HepG2 (cell line): ENCODE measurements around the gene SRRM2. TPM values are rescaled to one million over a fixed set of nuclear protein-coding genes. Genes with fewer than 3 reads are reported as not detected.
A peak's percentile ranks its signal among the peaks of the same experiment; 100 is the strongest.

Experiments
- ARNT ChIP-seq: fragments of 450-650 bp; IDR thresholded peaks from 2 replicates; pipeline ENCODE4 v1.6.1; 2017
- HHEX ChIP-seq: IDR thresholded peaks from 2 replicates; pipeline ENCODE4 v1.6.1; 2016; ENCODE audit warnings: control low read depth
- KDM1A ChIP-seq: IDR thresholded peaks from 2 replicates; pipeline ENCODE4 v1.6.1; 2016; ENCODE audit warnings: missing compliant biosample characterization
- KMT2B ChIP-seq: IDR thresholded peaks from 2 replicates; pipeline ENCODE4 v1.6.1; 2016; ENCODE audit warnings: missing genetic modification reagents, missing compliant biosample characterization
- MAF1 ChIP-seq: sonication (generic); formaldehyde crosslinking; IDR thresholded peaks from 2 replicates; pipeline ENCODE4 v1.5.0; 2020; ENCODE audit warnings: missing genetic modification reagents, borderline replicate concordance
- MAFG ChIP-seq: sonication (generic); formaldehyde crosslinking; IDR thresholded peaks from 2 replicates; pipeline ENCODE4 v1.5.1; 2020; ENCODE audit warnings: mild to moderate bottlenecking, missing genetic modification reagents
- MED8 ChIP-seq: sonication (generic); formaldehyde crosslinking; IDR thresholded peaks from 2 replicates; pipeline ENCODE4 v1.8.1; 2023; ENCODE audit warnings: mild to moderate bottlenecking, missing genetic modification reagents; ENCODE audit not compliant: insufficient replicate concordance
- MTF1 ChIP-seq: sonication (generic); formaldehyde crosslinking; IDR thresholded peaks from 2 replicates; pipeline ENCODE4 v1.5.0; 2020; ENCODE audit warnings: missing genetic modification reagents
- TCF12 ChIP-seq, 2 experiments: fragments of 450-650 bp in 1 of 2; sonication (generic) in 1 of 2; formaldehyde crosslinking in 1 of 2; IDR thresholded peaks; 2 replicates each; pipeline versions ENCODE4 v1.6.1 to v1.8.0; 2017 to 2022; ENCODE audit warnings: antibody characterized with exemption in 1 of 2, mild to moderate bottlenecking in 1 of 2, missing genetic modification reagents in 1 of 2, moderate library complexity in 1 of 2
- ZFP62 ChIP-seq: sonication (generic); formaldehyde crosslinking; IDR thresholded peaks from 2 replicates; pipeline ENCODE4 v1.4.0; 2020; ENCODE audit warnings: missing genetic modification reagents
- ZNF282 ChIP-seq: fragments of 450-650 bp; IDR thresholded peaks from 2 replicates; pipeline ENCODE4 v1.6.1; 2018; ENCODE audit not compliant: partially characterized antibody
- ZNF383 ChIP-seq: sonication (generic); formaldehyde crosslinking; IDR thresholded peaks from 2 replicates; pipeline ENCODE4 v1.4.0; 2020; ENCODE audit warnings: missing genetic modification reagents, mild to moderate bottlenecking, borderline replicate concordance
- ZNF674 ChIP-seq: sonication (generic); formaldehyde crosslinking; IDR thresholded peaks from 2 replicates; pipeline ENCODE4 v1.5.0; 2020; ENCODE audit warnings: low read depth, mild to moderate bottlenecking, missing genetic modification reagents
- ZNF83 ChIP-seq: sonication (generic); formaldehyde crosslinking; IDR thresholded peaks from 2 replicates; pipeline ENCODE4 v1.4.0; 2020; ENCODE audit warnings: missing genetic modification reagents, mild to moderate bottlenecking, borderline replicate concordance
- ZSCAN22 ChIP-seq: sonication (generic); formaldehyde crosslinking; IDR thresholded peaks from 2 replicates; pipeline ENCODE4 v1.4.0; 2020; ENCODE audit warnings: mild to moderate bottlenecking, missing genetic modification reagents
- polyA plus RNA-seq, 8 experiments: library from polyadenylated mRNA; depleted of rRNA in 3 of 8; stranded (reverse) in 7 of 8; unstranded in 1 of 8; fragments of >200 nt; fragmentation: Illumina TruSeq in 4 of 8; extraction: Trizol in 4 of 8; gene quantifications; 2 replicates each; pipeline versions ENCODE4 v1.2.1 to v1.2.3, GENCODE V29; 2011 to 2016; ENCODE audit warnings: low read depth in 4 of 8, missing spikeins in 1 of 8, mixed read lengths in 1 of 8; ENCODE audit not compliant: insufficient read depth in 1 of 8
- total RNA-seq, 5 experiments: library from RNA; depleted of rRNA; stranded (reverse); fragments of >200 nt; fragmentation: Illumina TruSeq; extraction: Trizol; gene quantifications; 2 replicates each; pipeline ENCODE4 v1.2.3, GENCODE V29; 2016; ENCODE audit warnings: low read depth in 1 of 5
- TF ChIP-seq, protein P1 (sequence below): sonication (generic); formaldehyde crosslinking; IDR thresholded peaks from 2 replicates; pipeline ENCODE4 v1.4.0; 2020; ENCODE audit warnings: missing genetic modification reagents
- TF ChIP-seq, protein P2 (sequence below): sonication (generic); formaldehyde crosslinking; IDR thresholded peaks from 2 replicates; pipeline ENCODE4; 2020; ENCODE audit warnings: missing genetic modification reagents, mild to moderate bottlenecking, borderline replicate concordance
- TF ChIP-seq, protein P3 (sequence below): sonication (generic); formaldehyde crosslinking; IDR thresholded peaks from 2 replicates; pipeline ENCODE4 v1.9.0; 2022; ENCODE audit warnings: missing genetic modification reagents, mild to moderate bottlenecking, borderline replicate concordance
- TF ChIP-seq, protein P4 (sequence below): sonication (generic); formaldehyde crosslinking; IDR thresholded peaks from 2 replicates; pipeline ENCODE4 v1.5.0; 2020; ENCODE audit warnings: missing genetic modification reagents
- TF ChIP-seq, protein P5 (sequence below): sonication (generic); formaldehyde crosslinking; IDR thresholded peaks from 2 replicates; pipeline ENCODE4 v1.8.0; 2023; ENCODE audit warnings: mild to moderate bottlenecking, missing genetic modification reagents

SRRM2 gene
- total and polyA plus RNA-seq, 2 of the 13 experiments (the other 11 are each of a cell fraction or from before 2014, with no cell fraction given): 50.4 to 112 TPM

DNA sequence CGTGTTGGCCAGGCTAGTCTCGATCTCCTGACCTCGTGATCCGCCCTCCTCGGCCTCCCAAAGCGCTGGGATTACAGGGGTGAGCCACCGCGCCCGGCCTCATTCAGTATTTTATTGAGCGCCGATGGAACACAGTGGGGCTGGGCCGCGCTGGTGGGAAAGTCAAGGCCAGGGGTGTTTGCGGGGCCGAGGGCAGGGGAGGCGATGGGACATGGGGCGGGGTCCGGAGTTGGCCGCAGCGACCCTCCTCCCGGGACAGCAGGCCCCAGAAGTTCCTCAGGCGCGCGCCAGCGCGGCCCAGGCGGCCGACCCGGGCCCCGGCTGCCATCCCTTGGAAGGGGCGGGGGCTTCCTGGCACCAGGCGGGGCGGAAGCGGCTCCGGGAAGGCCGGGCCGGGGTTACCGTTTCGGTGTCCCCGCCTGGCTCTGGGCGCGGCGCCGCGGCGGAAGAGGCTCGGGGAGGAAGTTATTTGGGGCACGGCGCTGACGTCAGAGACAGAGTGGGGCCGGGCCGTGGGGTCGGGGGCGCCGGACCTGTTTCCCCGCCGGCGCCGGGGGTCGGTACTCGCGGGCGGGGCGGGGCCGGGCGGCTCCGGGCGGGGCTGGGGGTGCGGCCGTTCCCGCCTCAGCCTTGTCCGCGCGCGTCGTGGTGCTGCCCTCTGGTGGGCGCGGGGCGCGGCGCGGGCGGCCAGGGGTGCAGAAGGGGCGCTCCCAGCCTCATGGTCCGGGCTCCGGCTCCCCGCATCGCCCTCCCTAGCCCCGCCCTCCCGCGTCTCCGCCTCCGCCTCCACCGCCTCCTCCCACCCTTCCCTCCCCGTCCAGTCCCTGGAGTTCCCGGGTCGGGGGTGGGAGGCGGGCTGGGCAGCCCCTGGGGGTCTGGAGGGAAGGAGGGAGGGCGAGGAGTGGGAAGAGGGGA is 31.5 kb upstream of the SRRM2 start (continued):
- TF ChIP-seq ZNF83 (peak; percentile 49; the same call in 1 of the 2 replicates), MAF1 (CRISPR knock-in tag) (no peak), ZNF674 (no peak), HHEX (CRISPR knock-in tag) (no peak), ZSCAN22 (no peak), MED8 (CRISPR knock-in tag) (no peak), MTF1 (CRISPR knock-in tag) (no peak), ZFP62 (CRISPR knock-in tag) (no peak), ARNT (no peak), ZNF282 (no peak), ZNF383 (CRISPR knock-in tag) (no peak), KMT2B (CRISPR knock-in tag) (peak; percentile 72; the same call in 1 of the 2 replicates), KDM1A (CRISPR knock-in tag) (no peak), MAFG (CRISPR knock-in tag) (no peak), TCF12 (IDR thresholded peaks at IDR 0.05) (no peak), TCF12 (CRISPR knock-in tag; IDR thresholded peaks at IDR 0.05) (no peak)
- TF ChIP-seq, protein P1, sequence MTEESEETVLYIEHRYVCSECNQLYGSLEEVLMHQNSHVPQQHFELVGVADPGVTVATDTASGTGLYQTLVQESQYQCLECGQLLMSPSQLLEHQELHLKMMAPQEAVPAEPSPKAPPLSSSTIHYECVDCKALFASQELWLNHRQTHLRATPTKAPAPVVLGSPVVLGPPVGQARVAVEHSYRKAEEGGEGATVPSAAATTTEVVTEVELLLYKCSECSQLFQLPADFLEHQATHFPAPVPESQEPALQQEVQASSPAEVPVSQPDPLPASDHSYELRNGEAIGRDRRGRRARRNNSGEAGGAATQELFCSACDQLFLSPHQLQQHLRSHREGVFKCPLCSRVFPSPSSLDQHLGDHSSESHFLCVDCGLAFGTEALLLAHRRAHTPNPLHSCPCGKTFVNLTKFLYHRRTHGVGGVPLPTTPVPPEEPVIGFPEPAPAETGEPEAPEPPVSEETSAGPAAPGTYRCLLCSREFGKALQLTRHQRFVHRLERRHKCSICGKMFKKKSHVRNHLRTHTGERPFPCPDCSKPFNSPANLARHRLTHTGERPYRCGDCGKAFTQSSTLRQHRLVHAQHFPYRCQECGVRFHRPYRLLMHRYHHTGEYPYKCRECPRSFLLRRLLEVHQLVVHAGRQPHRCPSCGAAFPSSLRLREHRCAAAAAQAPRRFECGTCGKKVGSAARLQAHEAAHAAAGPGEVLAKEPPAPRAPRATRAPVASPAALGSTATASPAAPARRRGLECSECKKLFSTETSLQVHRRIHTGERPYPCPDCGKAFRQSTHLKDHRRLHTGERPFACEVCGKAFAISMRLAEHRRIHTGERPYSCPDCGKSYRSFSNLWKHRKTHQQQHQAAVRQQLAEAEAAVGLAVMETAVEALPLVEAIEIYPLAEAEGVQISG: peak; percentile 90
- TF ChIP-seq, protein P2, sequence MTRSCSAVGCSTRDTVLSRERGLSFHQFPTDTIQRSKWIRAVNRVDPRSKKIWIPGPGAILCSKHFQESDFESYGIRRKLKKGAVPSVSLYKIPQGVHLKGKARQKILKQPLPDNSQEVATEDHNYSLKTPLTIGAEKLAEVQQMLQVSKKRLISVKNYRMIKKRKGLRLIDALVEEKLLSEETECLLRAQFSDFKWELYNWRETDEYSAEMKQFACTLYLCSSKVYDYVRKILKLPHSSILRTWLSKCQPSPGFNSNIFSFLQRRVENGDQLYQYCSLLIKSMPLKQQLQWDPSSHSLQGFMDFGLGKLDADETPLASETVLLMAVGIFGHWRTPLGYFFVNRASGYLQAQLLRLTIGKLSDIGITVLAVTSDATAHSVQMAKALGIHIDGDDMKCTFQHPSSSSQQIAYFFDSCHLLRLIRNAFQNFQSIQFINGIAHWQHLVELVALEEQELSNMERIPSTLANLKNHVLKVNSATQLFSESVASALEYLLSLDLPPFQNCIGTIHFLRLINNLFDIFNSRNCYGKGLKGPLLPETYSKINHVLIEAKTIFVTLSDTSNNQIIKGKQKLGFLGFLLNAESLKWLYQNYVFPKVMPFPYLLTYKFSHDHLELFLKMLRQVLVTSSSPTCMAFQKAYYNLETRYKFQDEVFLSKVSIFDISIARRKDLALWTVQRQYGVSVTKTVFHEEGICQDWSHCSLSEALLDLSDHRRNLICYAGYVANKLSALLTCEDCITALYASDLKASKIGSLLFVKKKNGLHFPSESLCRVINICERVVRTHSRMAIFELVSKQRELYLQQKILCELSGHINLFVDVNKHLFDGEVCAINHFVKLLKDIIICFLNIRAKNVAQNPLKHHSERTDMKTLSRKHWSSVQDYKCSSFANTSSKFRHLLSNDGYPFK (CRISPR knock-in tag): peak; percentile 53; the same call in 1 of the 2 replicates
- TF ChIP-seq, protein P3, sequence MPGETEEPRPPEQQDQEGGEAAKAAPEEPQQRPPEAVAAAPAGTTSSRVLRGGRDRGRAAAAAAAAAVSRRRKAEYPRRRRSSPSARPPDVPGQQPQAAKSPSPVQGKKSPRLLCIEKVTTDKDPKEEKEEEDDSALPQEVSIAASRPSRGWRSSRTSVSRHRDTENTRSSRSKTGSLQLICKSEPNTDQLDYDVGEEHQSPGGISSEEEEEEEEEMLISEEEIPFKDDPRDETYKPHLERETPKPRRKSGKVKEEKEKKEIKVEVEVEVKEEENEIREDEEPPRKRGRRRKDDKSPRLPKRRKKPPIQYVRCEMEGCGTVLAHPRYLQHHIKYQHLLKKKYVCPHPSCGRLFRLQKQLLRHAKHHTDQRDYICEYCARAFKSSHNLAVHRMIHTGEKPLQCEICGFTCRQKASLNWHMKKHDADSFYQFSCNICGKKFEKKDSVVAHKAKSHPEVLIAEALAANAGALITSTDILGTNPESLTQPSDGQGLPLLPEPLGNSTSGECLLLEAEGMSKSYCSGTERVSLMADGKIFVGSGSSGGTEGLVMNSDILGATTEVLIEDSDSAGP: no peak
- TF ChIP-seq, protein P4, sequence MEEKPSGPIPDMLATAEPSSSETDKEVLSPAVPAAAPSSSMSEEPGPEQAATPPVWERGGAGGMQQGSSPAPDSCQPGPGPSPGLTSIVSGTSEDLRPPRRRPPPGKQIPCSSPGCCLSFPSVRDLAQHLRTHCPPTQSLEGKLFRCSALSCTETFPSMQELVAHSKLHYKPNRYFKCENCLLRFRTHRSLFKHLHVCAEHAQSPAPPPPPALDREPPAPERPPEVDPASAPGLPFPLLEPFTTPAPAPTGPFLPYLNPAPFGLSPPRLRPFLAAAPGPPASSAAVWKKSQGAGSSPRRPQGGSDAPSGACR (CRISPR knock-in tag): peak; percentile 71; the same call in 1 of the 2 replicates
- TF ChIP-seq, protein P5, sequence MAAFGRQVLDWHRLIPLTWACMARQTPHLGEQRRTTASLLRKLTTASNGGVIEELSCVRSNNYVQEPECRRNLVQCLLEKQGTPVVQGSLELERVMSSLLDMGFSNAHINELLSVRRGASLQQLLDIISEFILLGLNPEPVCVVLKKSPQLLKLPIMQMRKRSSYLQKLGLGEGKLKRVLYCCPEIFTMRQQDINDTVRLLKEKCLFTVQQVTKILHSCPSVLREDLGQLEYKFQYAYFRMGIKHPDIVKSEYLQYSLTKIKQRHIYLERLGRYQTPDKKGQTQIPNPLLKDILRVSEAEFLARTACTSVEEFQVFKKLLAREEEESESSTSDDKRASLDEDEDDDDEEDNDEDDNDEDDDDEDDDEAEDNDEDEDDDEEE (CRISPR knock-in tag): no peak
